ENCODE measurements around the gene TPPP2.

Gene TPPP2

DNA sequence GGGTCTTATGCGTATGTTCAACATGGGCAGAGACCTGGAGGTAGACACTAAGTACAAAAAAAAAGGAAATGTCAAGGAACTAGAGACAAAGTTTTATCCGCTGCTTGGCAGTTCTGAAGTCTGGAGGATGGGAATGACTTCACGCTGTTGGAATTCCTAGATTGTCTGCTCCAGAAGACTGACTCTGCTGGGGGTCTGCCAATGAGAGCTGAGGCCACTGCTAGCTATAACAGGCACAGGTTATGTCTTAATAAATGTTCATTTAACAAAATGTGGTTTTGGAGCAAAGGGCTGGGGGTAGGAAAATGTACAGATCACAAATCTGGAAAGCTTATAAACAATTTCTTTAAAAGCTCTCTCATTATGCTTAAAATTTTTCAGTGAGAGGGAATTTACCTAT, 33.5 kb downstream of the TPPP2 start:
- no peak overlapping the region for H2BK15ac ChIP-seq (ENCODE audit: low read length)
- H2AK5ac ChIP-seq (ENCODE audit: low read depth, low read length): no peak overlapping the region
- H2BK12ac ChIP-seq (ENCODE audit: low read length): no peak overlapping the region
- H3K4me1 ChIP-seq (ENCODE audit: control insufficient read depth in 2 of 2, insufficient read depth in 1 of 2, low read depth in 1 of 2, low read length in 2 of 2): peaks cover 4 to 12% of the 10 kb centered on the region in 2 donors
- no peak overlapping the region for H2BK5ac ChIP-seq (ENCODE audit: low read length)
- H3K18ac ChIP-seq (ENCODE audit: low read length): no peak overlapping the region
- no peak overlapping the region for H3K14ac ChIP-seq (ENCODE audit: low read length)
- no peak overlapping the region for H3K4me2 ChIP-seq (ENCODE audit: insufficient read depth, low read length, poor library complexity, severe bottlenecking)
- no peak overlapping the region for H2AFZ ChIP-seq (ENCODE audit: low read length)
- no peaks in the 10 kb centered on the region for H3K9me3 ChIP-seq (replicated peaks in 1 of 2; ENCODE audit: control insufficient read depth in 2 of 2, insufficient read depth in 1 of 2, low read depth in 1 of 2, low read length in 2 of 2)
- H3K4ac ChIP-seq (ENCODE audit: low read length): no peak overlapping the region
- DNase-seq (ENCODE audit: low spot score): no peak
- H3K4me3 ChIP-seq (ENCODE audit: low read length in 2 of 2): no peak overlapping the region
- H3K79me1 ChIP-seq (ENCODE audit: low read depth, low read length): no peaks in the 10 kb centered on the region
- H4K8ac ChIP-seq (ENCODE audit: low read depth, low read length): no peak overlapping the region
- H3K27me3 ChIP-seq (ENCODE audit: control insufficient read depth in 3 of 3, insufficient read depth in 3 of 3, low read depth in 1 of 3, low read length in 3 of 3): no peaks in the 10 kb centered on the region
- H3K27ac ChIP-seq (replicated peaks; ENCODE audit: low read length): no peak overlapping the region
- no peak overlapping the region for H4K91ac ChIP-seq (ENCODE audit: low read depth, low read length, poor library complexity)
- H3K23ac ChIP-seq (ENCODE audit: low read depth, low read length, poor library complexity): no peak overlapping the region
- no peaks in the 10 kb centered on the region for H3K36me3 ChIP-seq (replicated peaks in 1 of 2; ENCODE audit: control insufficient read depth in 2 of 2, insufficient read depth in 2 of 2, low read length in 2 of 2)
- H3K9ac ChIP-seq (ENCODE audit: low read depth, low read length, poor library complexity): no peak overlapping the region
- no CpG with 5 or more reads among the region's 3 CpGs for WGBS, 2 donors (ENCODE audit: extremely low coverage in 2 of 2, insufficient read length in 2 of 2, insufficient replicate concordance in 1 of 2)
- H2BK120ac ChIP-seq (ENCODE audit: low read depth, low read length): no peak overlapping the region

DNA sequence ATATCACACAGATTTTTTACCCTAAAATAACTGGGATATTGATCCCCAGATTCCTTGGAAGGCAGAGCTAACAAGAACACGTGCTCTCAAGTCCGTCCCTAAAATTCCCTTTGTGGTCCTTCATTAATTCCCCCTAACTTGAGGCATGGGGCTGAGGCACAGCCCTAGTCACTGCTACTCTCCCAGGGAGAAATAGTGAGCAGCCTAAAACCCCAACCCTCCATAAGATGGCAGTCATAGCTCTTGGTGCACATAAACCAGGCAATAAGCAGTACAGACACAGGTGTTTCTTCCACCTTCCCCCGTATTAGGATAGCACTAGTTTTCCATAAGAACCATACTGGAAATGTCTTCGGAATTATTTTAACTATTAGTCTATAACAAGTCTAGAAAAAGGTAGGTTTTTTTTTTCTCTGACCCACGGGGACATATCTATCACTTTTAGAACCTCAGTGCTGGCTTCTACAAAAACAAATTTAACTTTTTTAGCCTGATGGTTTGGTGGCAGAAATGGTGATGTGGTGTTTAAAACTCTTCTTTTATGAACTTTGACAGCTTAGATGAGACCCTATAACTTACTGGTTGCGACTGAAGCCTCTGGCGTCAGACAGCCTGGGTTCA, 37.0 kb downstream of the TPPP2 start:
- H3K4me3 ChIP-seq (ENCODE audit: low read length in 2 of 2): no peak overlapping the region
- no CpG with 5 or more reads among the region's 7 CpGs for WGBS, 2 donors (ENCODE audit: extremely low coverage in 2 of 2, insufficient read length in 2 of 2, insufficient replicate concordance in 1 of 2)
- H3K23ac ChIP-seq (ENCODE audit: low read depth, low read length, poor library complexity): no peak overlapping the region
- H3K36me3 ChIP-seq (replicated peaks in 1 of 2; ENCODE audit: control insufficient read depth in 2 of 2, insufficient read depth in 2 of 2, low read length in 2 of 2): no peaks in the 10 kb centered on the region
- H3K27me3 ChIP-seq (ENCODE audit: control insufficient read depth in 3 of 3, insufficient read depth in 3 of 3, low read depth in 1 of 3, low read length in 3 of 3): no peaks in the 10 kb centered on the region
- H3K79me1 ChIP-seq (ENCODE audit: low read depth, low read length): peaks cover 1% of the 10 kb centered on the region
- H4K91ac ChIP-seq (ENCODE audit: low read depth, low read length, poor library complexity): no peak overlapping the region
- H3K4me2 ChIP-seq (ENCODE audit: insufficient read depth, low read length, poor library complexity, severe bottlenecking): no peak overlapping the region
- no peak overlapping the region for H3K27ac ChIP-seq (replicated peaks; ENCODE audit: low read length)
- no peak overlapping the region for H2AK5ac ChIP-seq (ENCODE audit: low read depth, low read length)
- no peak for DNase-seq (ENCODE audit: low spot score)
- H2BK5ac ChIP-seq (ENCODE audit: low read length): no peak overlapping the region
- H2BK12ac ChIP-seq (ENCODE audit: low read length): no peak overlapping the region
- no peak overlapping the region for H3K18ac ChIP-seq (ENCODE audit: low read length)
- H2AFZ ChIP-seq (ENCODE audit: low read length): no peak overlapping the region
- H2BK120ac ChIP-seq (ENCODE audit: low read depth, low read length): no peak overlapping the region
- H3K4me1 ChIP-seq (ENCODE audit: control insufficient read depth in 2 of 2, insufficient read depth in 1 of 2, low read depth in 1 of 2, low read length in 2 of 2): peaks cover 4 to 19% of the 10 kb centered on the region in 2 donors
- no peak overlapping the region for H4K8ac ChIP-seq (ENCODE audit: low read depth, low read length)
- no peaks in the 10 kb centered on the region for H3K9me3 ChIP-seq (replicated peaks in 1 of 2; ENCODE audit: control insufficient read depth in 2 of 2, insufficient read depth in 1 of 2, low read depth in 1 of 2, low read length in 2 of 2)
- no peak overlapping the region for H2BK15ac ChIP-seq (ENCODE audit: low read length)
- no peak overlapping the region for H3K4ac ChIP-seq (ENCODE audit: low read length)
- H3K14ac ChIP-seq (ENCODE audit: low read length): no peak overlapping the region
- no peak overlapping the region for H3K9ac ChIP-seq (ENCODE audit: low read depth, low read length, poor library complexity)

DNA sequence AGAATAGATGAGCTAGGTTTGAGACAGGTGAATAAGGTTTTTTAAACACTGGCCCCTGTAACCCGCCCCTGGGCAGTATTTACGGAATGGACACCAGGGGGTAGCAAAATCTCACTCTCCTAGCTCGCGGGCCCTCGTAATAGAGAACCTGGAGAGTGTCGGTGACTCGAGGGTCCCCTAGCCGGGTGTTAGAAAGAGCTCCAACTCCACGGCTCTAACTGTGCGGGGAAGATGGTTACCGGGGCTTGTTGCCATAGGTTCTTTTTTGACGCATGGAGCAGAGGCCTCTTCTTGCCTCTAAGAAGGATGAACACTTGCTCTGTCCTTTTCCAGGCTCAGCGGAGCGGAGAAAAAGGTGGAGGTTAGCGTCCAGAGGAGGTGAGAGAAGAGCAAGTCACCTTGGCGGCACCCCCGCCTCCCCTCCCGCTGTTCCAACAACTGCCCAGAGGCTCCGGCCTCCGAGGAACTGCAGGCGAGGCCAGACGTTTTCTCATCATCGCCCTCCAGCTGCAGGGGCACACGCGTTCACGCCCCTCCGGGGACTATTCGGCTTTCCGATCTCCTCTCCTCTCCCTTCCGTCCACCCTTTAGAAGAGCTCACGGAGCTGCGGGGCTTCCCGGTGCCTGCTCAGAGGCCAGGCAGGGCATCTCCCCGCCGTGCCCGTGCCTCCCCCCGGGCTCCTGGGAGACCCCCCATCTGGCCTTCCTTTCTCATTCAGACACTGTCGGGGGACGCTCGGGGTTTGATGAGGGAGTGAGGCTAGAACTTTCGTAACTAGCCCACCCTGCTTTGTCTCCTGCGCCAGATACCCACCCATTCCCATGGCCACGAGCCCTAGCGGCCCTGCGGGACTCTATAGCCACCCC, 38.7 kb downstream of the TPPP2 start:
- Histone ChIP-seq H2AK5ac (ENCODE audit: low read depth, low read length) (peak overlapping the region; percentile 87), H4K8ac (ENCODE audit: low read depth, low read length) (no peak overlapping the region), H3K4me3 (ENCODE audit: low read length in 2 of 2) (peak overlapping the region; percentile 59 to 90), H3K4me1 (ENCODE audit: control insufficient read depth in 2 of 2, insufficient read depth in 1 of 2, low read depth in 1 of 2, low read length in 2 of 2) (peaks cover 9 to 15% of the 10 kb centered on the region in 2 donors), H3K9ac (ENCODE audit: low read depth, low read length, poor library complexity) (peak overlapping the region; percentile 96), H3K14ac (ENCODE audit: low read length) (peak overlapping the region; percentile 5), H3K36me3 (replicated peaks in 1 of 2; ENCODE audit: control insufficient read depth in 2 of 2, insufficient read depth in 2 of 2, low read length in 2 of 2) (peaks cover 6 to 16% of the 10 kb centered on the region in 2 donors), H2BK120ac (ENCODE audit: low read depth, low read length) (peak overlapping the region; percentile 48), H3K9me3 (replicated peaks in 1 of 2; ENCODE audit: control insufficient read depth in 2 of 2, insufficient read depth in 1 of 2, low read depth in 1 of 2, low read length in 2 of 2) (no peaks in the 10 kb centered on the region), H2BK5ac (ENCODE audit: low read length) (peak overlapping the region; percentile 99), H2BK12ac (ENCODE audit: low read length) (peak overlapping the region; percentile 67), H2AFZ (ENCODE audit: low read length) (peak overlapping the region; percentile 81), H4K91ac (ENCODE audit: low read depth, low read length, poor library complexity) (peak overlapping the region; percentile 76), H3K23ac (ENCODE audit: low read depth, low read length, poor library complexity) (peak overlapping the region; percentile 15), H3K18ac (ENCODE audit: low read length) (peak overlapping the region; percentile 99), H3K27me3 (ENCODE audit: control insufficient read depth in 3 of 3, insufficient read depth in 3 of 3, low read depth in 1 of 3, low read length in 3 of 3) (no peaks in the 10 kb centered on the region), H3K4me2 (ENCODE audit: insufficient read depth, low read length, poor library complexity, severe bottlenecking) (peak overlapping the region; percentile 84), H3K27ac (replicated peaks; ENCODE audit: low read length) (peak overlapping the region; percentile 94), H3K79me1 (ENCODE audit: low read depth, low read length) (peaks cover 4% of the 10 kb centered on the region), H3K4ac (ENCODE audit: low read length) (peak overlapping the region; percentile 96), H2BK15ac (ENCODE audit: low read length) (peak overlapping the region; percentile 96)
- DNase-seq (ENCODE audit: low spot score): peak; percentile 61
- no CpG with 5 or more reads among the region's 45 CpGs for WGBS, 2 donors (ENCODE audit: extremely low coverage in 2 of 2, insufficient read length in 2 of 2, insufficient replicate concordance in 1 of 2)

All from neuronal stem cell (in vitro differentiated cells).